ENCODE measurements around the gene ZNF277. TPM values are rescaled to one million over a fixed set of nuclear protein-coding genes. Genes with fewer than 3 reads are reported as not detected.

ZNF277 gene
- total and polyA plus RNA-seq, 4 donors: 7.8 to 23.5 (median 14.5) TPM

DNA sequence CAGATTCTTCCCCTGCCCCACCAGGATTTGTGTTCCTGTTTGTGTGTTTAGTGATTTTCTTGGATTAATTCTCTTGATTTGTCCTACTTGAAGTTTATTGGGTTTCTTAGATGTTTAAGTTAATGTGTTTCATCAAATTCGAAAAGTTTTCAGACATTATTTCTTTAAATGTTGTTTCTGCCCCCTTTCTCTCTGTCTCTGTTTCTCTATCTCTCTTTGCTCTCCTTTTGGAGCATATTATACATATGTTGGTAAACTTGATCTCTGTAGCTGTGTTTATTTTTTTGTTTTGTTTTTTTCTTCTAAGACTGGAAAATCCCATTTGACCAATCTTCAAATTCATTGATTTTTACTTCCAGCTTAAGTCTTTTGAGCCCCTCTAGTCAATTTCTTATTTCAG is 115.6 kb downstream of the ZNF277 start:
- WGBS: 98% methylated on average over 1 of the region's 1 CpG
- no peak overlapping the region for H3K4me3 ChIP-seq (ENCODE audit: low read depth in 1 of 3, low read length in 3 of 3)
- peaks cover 0 to 3% (median 1%) of the 10 kb centered on the region in 4 donors for H3K9me3 ChIP-seq (ENCODE audit: control insufficient read depth in 4 of 4, low read length in 3 of 4)
- H3K27ac ChIP-seq (ENCODE audit: low read depth in 1 of 2, low read length in 2 of 2): no peak overlapping the region
- DNase-seq (ENCODE audit: low spot score): no peak
- no peaks in the 10 kb centered on the region for H3K4me1 ChIP-seq (ENCODE audit: control insufficient read depth in 4 of 4, insufficient read depth in 4 of 4, low read length in 3 of 4)
- peaks cover 2 to 23% (median 17%) of the 10 kb centered on the region in 4 donors for H3K36me3 ChIP-seq (ENCODE audit: control insufficient read depth in 4 of 4, insufficient read depth in 3 of 4, low read depth in 1 of 4, low read length in 3 of 4)
- no peak overlapping the region for H3K9ac ChIP-seq (ENCODE audit: low read depth in 1 of 2, low read length in 2 of 2)
- H3K27me3 ChIP-seq (ENCODE audit: control insufficient read depth in 4 of 4, insufficient read depth in 4 of 4, low read length in 3 of 4): no peaks in the 10 kb centered on the region
- TF ChIP-seq RXRA (IDR thresholded peaks at IDR 0.05): no peak
- no peak for TF ChIP-seq EGR1 (IDR thresholded peaks at IDR 0.05; ENCODE audit: low read depth in 2 of 2)

- peaks cover 0 to 20% (median 10%) of the 10 kb centered on the region in 4 donors for H3K36me3 ChIP-seq (ENCODE audit: control insufficient read depth in 4 of 4, insufficient read depth in 3 of 4, low read depth in 1 of 4, low read length in 3 of 4)
- no peaks in the 10 kb centered on the region for H3K4me1 ChIP-seq (ENCODE audit: control insufficient read depth in 4 of 4, insufficient read depth in 4 of 4, low read length in 3 of 4)
- TF ChIP-seq NR2F2 (IDR thresholded peaks at IDR 0.05) (no peak), ATF3 (IDR thresholded peaks at IDR 0.05) (no peak), SP1 (IDR thresholded peaks at IDR 0.05) (no peak)
- WGBS: 99% methylated on average over 1 of the region's 1 CpG
- H3K27ac ChIP-seq (ENCODE audit: low read depth in 1 of 2, low read length in 2 of 2): no peak overlapping the region
- no peaks in the 10 kb centered on the region for H3K27me3 ChIP-seq (ENCODE audit: control insufficient read depth in 4 of 4, insufficient read depth in 4 of 4, low read length in 3 of 4)
- H3K4me3 ChIP-seq (ENCODE audit: low read depth in 1 of 3, low read length in 3 of 3): no peak overlapping the region
- no peak overlapping the region for H3K9ac ChIP-seq (ENCODE audit: low read depth in 1 of 2, low read length in 2 of 2)
- H3K9me3 ChIP-seq (ENCODE audit: control insufficient read depth in 4 of 4, low read length in 3 of 4): no peaks in the 10 kb centered on the region
- DNase-seq (ENCODE audit: low spot score): no peak
These were observed 121.1 kb downstream of the ZNF277 start for GRCh38 chr7:112327566-112327965.

GRCh38 chr7:112331492-112331891 is 125.0 kb downstream of the ZNF277 start:
- Histone ChIP-seq H3K9ac (ENCODE audit: low read depth in 1 of 2, low read length in 2 of 2) (no peak overlapping the region), H3K36me3 (ENCODE audit: control insufficient read depth in 4 of 4, insufficient read depth in 3 of 4, low read depth in 1 of 4, low read length in 3 of 4) (peaks cover 0 to 21% (median 3%) of the 10 kb centered on the region in 4 donors), H3K27ac (ENCODE audit: low read depth in 1 of 2, low read length in 2 of 2) (no peak overlapping the region), H3K9me3 (ENCODE audit: control insufficient read depth in 4 of 4, low read length in 3 of 4) (no peaks in the 10 kb centered on the region), H3K4me1 (ENCODE audit: control insufficient read depth in 4 of 4, insufficient read depth in 4 of 4, low read length in 3 of 4) (no peaks in the 10 kb centered on the region), H3K27me3 (ENCODE audit: control insufficient read depth in 4 of 4, insufficient read depth in 4 of 4, low read length in 3 of 4) (no peaks in the 10 kb centered on the region), H3K4me3 (ENCODE audit: low read depth in 1 of 3, low read length in 3 of 3) (no peak overlapping the region)
- no peak for DNase-seq (ENCODE audit: low spot score)
- WGBS: 81% methylated on average over 1 of the region's 1 CpG
- TF ChIP-seq JUND (IDR thresholded peaks at IDR 0.05) (no peak), FOXA2 (IDR thresholded peaks at IDR 0.05) (no peak), NR2F2 (IDR thresholded peaks at IDR 0.05) (no peak), HNF4G (IDR thresholded peaks at IDR 0.05) (no peak), SP1 (IDR thresholded peaks at IDR 0.05) (no peak), EGR1 (IDR thresholded peaks at IDR 0.05; ENCODE audit: low read depth in 2 of 2) (no peak), HNF4A (conservative IDR thresholded peaks at IDR 0.05) (no peak), FOXA1 (IDR thresholded peaks at IDR 0.05) (no peak), ATF3 (IDR thresholded peaks at IDR 0.05) (no peak), MAX (IDR thresholded peaks at IDR 0.05) (no peak), RXRA (IDR thresholded peaks at IDR 0.05) (no peak), ZBTB33 (IDR thresholded peaks at IDR 0.05) (no peak), GABPA (IDR thresholded peaks at IDR 0.05 in 1 of 2, conservative IDR thresholded peaks at IDR 0.05 in 1 of 2) (no peak), RAD21 (IDR thresholded peaks at IDR 0.05) (no peak), YY1 (IDR thresholded peaks at IDR 0.05) (no peak), TAF1 (conservative IDR thresholded peaks at IDR 0.05) (no peak)
- TF ChIP-seq, protein P1, sequence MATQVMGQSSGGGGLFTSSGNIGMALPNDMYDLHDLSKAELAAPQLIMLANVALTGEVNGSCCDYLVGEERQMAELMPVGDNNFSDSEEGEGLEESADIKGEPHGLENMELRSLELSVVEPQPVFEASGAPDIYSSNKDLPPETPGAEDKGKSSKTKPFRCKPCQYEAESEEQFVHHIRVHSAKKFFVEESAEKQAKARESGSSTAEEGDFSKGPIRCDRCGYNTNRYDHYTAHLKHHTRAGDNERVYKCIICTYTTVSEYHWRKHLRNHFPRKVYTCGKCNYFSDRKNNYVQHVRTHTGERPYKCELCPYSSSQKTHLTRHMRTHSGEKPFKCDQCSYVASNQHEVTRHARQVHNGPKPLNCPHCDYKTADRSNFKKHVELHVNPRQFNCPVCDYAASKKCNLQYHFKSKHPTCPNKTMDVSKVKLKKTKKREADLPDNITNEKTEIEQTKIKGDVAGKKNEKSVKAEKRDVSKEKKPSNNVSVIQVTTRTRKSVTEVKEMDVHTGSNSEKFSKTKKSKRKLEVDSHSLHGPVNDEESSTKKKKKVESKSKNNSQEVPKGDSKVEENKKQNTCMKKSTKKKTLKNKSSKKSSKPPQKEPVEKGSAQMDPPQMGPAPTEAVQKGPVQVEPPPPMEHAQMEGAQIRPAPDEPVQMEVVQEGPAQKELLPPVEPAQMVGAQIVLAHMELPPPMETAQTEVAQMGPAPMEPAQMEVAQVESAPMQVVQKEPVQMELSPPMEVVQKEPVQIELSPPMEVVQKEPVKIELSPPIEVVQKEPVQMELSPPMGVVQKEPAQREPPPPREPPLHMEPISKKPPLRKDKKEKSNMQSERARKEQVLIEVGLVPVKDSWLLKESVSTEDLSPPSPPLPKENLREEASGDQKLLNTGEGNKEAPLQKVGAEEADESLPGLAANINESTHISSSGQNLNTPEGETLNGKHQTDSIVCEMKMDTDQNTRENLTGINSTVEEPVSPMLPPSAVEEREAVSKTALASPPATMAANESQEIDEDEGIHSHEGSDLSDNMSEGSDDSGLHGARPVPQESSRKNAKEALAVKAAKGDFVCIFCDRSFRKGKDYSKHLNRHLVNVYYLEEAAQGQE (IDR thresholded peaks at IDR 0.05): no peak
- TF ChIP-seq, protein P2, sequence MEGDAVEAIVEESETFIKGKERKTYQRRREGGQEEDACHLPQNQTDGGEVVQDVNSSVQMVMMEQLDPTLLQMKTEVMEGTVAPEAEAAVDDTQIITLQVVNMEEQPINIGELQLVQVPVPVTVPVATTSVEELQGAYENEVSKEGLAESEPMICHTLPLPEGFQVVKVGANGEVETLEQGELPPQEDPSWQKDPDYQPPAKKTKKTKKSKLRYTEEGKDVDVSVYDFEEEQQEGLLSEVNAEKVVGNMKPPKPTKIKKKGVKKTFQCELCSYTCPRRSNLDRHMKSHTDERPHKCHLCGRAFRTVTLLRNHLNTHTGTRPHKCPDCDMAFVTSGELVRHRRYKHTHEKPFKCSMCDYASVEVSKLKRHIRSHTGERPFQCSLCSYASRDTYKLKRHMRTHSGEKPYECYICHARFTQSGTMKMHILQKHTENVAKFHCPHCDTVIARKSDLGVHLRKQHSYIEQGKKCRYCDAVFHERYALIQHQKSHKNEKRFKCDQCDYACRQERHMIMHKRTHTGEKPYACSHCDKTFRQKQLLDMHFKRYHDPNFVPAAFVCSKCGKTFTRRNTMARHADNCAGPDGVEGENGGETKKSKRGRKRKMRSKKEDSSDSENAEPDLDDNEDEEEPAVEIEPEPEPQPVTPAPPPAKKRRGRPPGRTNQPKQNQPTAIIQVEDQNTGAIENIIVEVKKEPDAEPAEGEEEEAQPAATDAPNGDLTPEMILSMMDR (IDR thresholded peaks at IDR 0.05; ENCODE audit: low read depth, low read length, missing input control): no peak
